H9 (cell line): ENCODE results near the gene GREB1L. TPM values are rescaled to one million over a fixed set of nuclear protein-coding genes. Genes with fewer than 3 reads are reported as not detected.

Source experiments
- DNase-seq: peaks from one replicate; pipeline ENCODE4 v3.0.0-alpha.2; 2017
- H2AFZ ChIP-seq: one replicate; pipeline ENCODE4 v1.6.1; 2013; ENCODE audit warnings: mild to moderate bottlenecking, low read length, control low read depth, moderate library complexity
- H2AK5ac ChIP-seq: 2 replicates; pipeline ENCODE4 v1.6.1; 2013; ENCODE audit warnings: low read length, control low read depth, mixed read lengths; ENCODE audit not compliant: insufficient read length
- H2BK120ac ChIP-seq: one replicate; pipeline ENCODE4 v1.6.1; 2013; ENCODE audit warnings: low read depth, mild to moderate bottlenecking, low read length, control low read depth, inconsistent platforms; ENCODE audit not compliant: poor library complexity, severe bottlenecking
- H2BK12ac ChIP-seq: 2 replicates; pipeline ENCODE4 v1.6.1; 2013; ENCODE audit warnings: low read length, control low read depth, mixed read lengths, low read depth; ENCODE audit not compliant: insufficient read length
- H2BK15ac ChIP-seq: 2 replicates; pipeline ENCODE4 v1.6.1; 2013; ENCODE audit warnings: low read depth, low read length, control low read depth
- H2BK20ac ChIP-seq: one replicate; pipeline ENCODE4 v1.6.1; 2013; ENCODE audit warnings: low read depth, mild to moderate bottlenecking, low read length, control low read depth, inconsistent platforms; ENCODE audit not compliant: poor library complexity, severe bottlenecking
- H2BK5ac ChIP-seq: 2 replicates; pipeline ENCODE4 v1.6.1; 2013; ENCODE audit warnings: low read length, control low read depth, mixed read lengths; ENCODE audit not compliant: insufficient read length
- H3K14ac ChIP-seq: 2 replicates; pipeline ENCODE4 v1.6.1; 2013; ENCODE audit warnings: low read length, control low read depth; ENCODE audit not compliant: insufficient read depth
- H3K18ac ChIP-seq: 2 replicates; pipeline ENCODE4 v1.6.1; 2013; ENCODE audit warnings: low read depth, mild to moderate bottlenecking, mixed read lengths, low read length, control low read depth; ENCODE audit not compliant: insufficient read length
- H3K23ac ChIP-seq: 2 replicates; pipeline ENCODE4 v1.6.1; 2013; ENCODE audit warnings: low read length, control low read depth, mixed read lengths, low read depth; ENCODE audit not compliant: insufficient read length
- H3K23me2 ChIP-seq: 2 replicates; pipeline ENCODE4 v1.6.1; 2013; ENCODE audit warnings: low read depth, mild to moderate bottlenecking, mixed read lengths, low read length, control low read depth; ENCODE audit not compliant: insufficient read length, poor library complexity, severe bottlenecking
- H3K27ac ChIP-seq: 2 replicates; pipeline ENCODE4 v1.5.1; 2013; ENCODE audit warnings: low read length, control low read depth, mixed read lengths, low read depth; ENCODE audit not compliant: insufficient read length
- H3K27me3 ChIP-seq: 2 replicates; pipeline ENCODE4 v1.6.1; 2013; ENCODE audit warnings: low read length, control low read depth, inconsistent platforms; ENCODE audit not compliant: insufficient read depth
- H3K4ac ChIP-seq: 2 replicates; pipeline ENCODE4 v1.6.1; 2013; ENCODE audit warnings: low read depth, mild to moderate bottlenecking, control low read depth, inconsistent platforms, low read length, moderate library complexity
- H3K4me1 ChIP-seq: 2 replicates; pipeline ENCODE4 v1.6.1; 2013; ENCODE audit warnings: low read length, control low read depth, inconsistent platforms; ENCODE audit not compliant: insufficient read depth
- H3K4me2 ChIP-seq: 2 replicates; pipeline ENCODE4 v1.6.1; 2013; ENCODE audit warnings: low read length, control low read depth, mixed read lengths; ENCODE audit not compliant: insufficient read length, insufficient read depth
- H3K56ac ChIP-seq: 2 replicates; pipeline ENCODE4 v1.6.1; 2013; ENCODE audit warnings: low read depth, mild to moderate bottlenecking, mixed read lengths, low read length, control low read depth; ENCODE audit not compliant: insufficient read length
- H3K79me1 ChIP-seq: 2 replicates; pipeline ENCODE4 v1.6.1; 2013; ENCODE audit warnings: low read depth, mild to moderate bottlenecking, moderate library complexity, low read length, control low read depth, inconsistent platforms; ENCODE audit not compliant: insufficient read depth, poor library complexity, severe bottlenecking
- H3K79me2 ChIP-seq: 2 replicates; pipeline ENCODE4 v1.6.1; 2013; ENCODE audit warnings: low read length, control low read depth, inconsistent platforms; ENCODE audit not compliant: insufficient read depth
- H3K9ac ChIP-seq: 2 replicates; pipeline ENCODE4 v1.6.1; 2013; ENCODE audit warnings: low read length, control low read depth, mixed read lengths; ENCODE audit not compliant: insufficient read length; ENCODE audit errors: extremely low read depth
- H3K9me3 ChIP-seq: one replicate; pipeline ENCODE4 v1.6.1; 2013; ENCODE audit warnings: low read depth, low read length, inconsistent platforms; ENCODE audit not compliant: control insufficient read depth
- H3T11ph ChIP-seq: one replicate; pipeline ENCODE4 v1.6.1; 2013; ENCODE audit warnings: mild to moderate bottlenecking, low read length, control low read depth, inconsistent platforms
- H4K20me1 ChIP-seq: one replicate; pipeline ENCODE4 v1.6.1; 2013; ENCODE audit not compliant: control insufficient read depth, insufficient read length, insufficient read depth
- H4K5ac ChIP-seq: 2 replicates; pipeline ENCODE4 v1.6.1; 2013; ENCODE audit warnings: low read depth, mild to moderate bottlenecking, mixed read lengths, low read length, control low read depth; ENCODE audit not compliant: insufficient read length
- H4K8ac ChIP-seq: replicated peaks from 2 replicates; pipeline ENCODE4 v1.6.1; 2013; ENCODE audit warnings: low read length, control low read depth, mixed read lengths, low read depth; ENCODE audit not compliant: insufficient read length
- H4K91ac ChIP-seq: 2 replicates; pipeline ENCODE4 v1.6.1; 2013; ENCODE audit warnings: low read depth, mild to moderate bottlenecking, moderate library complexity, mixed read lengths, low read length, control low read depth; ENCODE audit not compliant: insufficient read length
- H3K27ac Mint-ChIP-seq, 3 experiments: 2 replicates in 2 of 3; 3 replicates in 1 of 3; pipeline ENCODE4 v1.8.0; 2020 to 2021; ENCODE audit warnings: mixed read lengths in 3 of 3, mild to moderate bottlenecking in 1 of 3, moderate library complexity in 1 of 3
- H3K27me3 Mint-ChIP-seq: 2 replicates; pipeline ENCODE4 v1.8.0; 2021; ENCODE audit warnings: low read depth, mild to moderate bottlenecking, moderate library complexity, mixed read lengths
- H3K36me3 Mint-ChIP-seq, 3 experiments: 2 replicates in 2 of 3; 3 replicates in 1 of 3; pipeline ENCODE4 v1.8.0; 2020 to 2021; ENCODE audit warnings: low read depth in 3 of 3, mixed read lengths in 3 of 3; ENCODE audit not compliant: insufficient read depth in 1 of 3
- H3K4me1 Mint-ChIP-seq, 2 experiments: 2 replicates each; pipeline ENCODE4 v1.8.0; 2020; ENCODE audit warnings: mixed read lengths in 2 of 2
- H3K4me3 Mint-ChIP-seq, 2 experiments: 2 replicates in 1 of 2; 3 replicates in 1 of 2; pipeline ENCODE4 v1.8.0; 2020 to 2021; ENCODE audit warnings: mild to moderate bottlenecking in 2 of 2, mixed read lengths in 2 of 2, moderate library complexity in 1 of 2
- H3K9me3 Mint-ChIP-seq, 2 experiments: 2 replicates in 1 of 2; 3 replicates in 1 of 2; pipeline ENCODE4 v1.8.0; 2020; ENCODE audit warnings: mild to moderate bottlenecking in 2 of 2, mixed read lengths in 2 of 2, moderate library complexity in 1 of 2
- CTCF ChIP-seq: fragments of 200-600 bp; sonication (generic); conservative IDR thresholded peaks from 3 replicates; pipeline ENCODE4 v1.8.0; 2021; ENCODE audit warnings: antibody characterized with exemption, mild to moderate bottlenecking
- WGBS: extraction: QIAGEN DNeasy Blood & Tissue Kit; methylation state at CpG from one replicate; pipeline ENCODE4 v1.1.7; 2013; ENCODE audit warnings: missing lambda C conversion rate, low lambda C conversion rate, mixed read lengths; ENCODE audit not compliant: insufficient read length; ENCODE audit errors: extremely low coverage; 5-methylcytosine and 5-hydroxymethylcytosine counted together
- total RNA-seq: library from RNA; stranded (reverse); gene quantifications from 2 replicates; pipeline ENCODE4 v1.2.1, GENCODE V29; 2021

The GREB1L gene
- total RNA-seq, 1 experiment from 2014 or later, result 2.7 TPM

- TF ChIP-seq CTCF, result no peak
- H3K9ac ChIP-seq, result no peak overlapping the region
- H4K91ac ChIP-seq, result no peak overlapping the region
- no peak overlapping the region for H4K5ac ChIP-seq
- H3K4me1 Mint-ChIP-seq, result peaks cover 8 to 13% of the 10 kb centered on the region in 2 experiments
- no peak overlapping the region for H2AK5ac ChIP-seq
- no peaks in the 10 kb centered on the region; the same call in 1 of the 2 replicates for H3K27me3 ChIP-seq
- H3K79me2 ChIP-seq, result no peaks in the 10 kb centered on the region
- H3T11ph ChIP-seq, result no peak overlapping the region
- H3K4me1 ChIP-seq, result no peaks in the 10 kb centered on the region
- no peak overlapping the region; a peak in 1 of 7 replicates for H3K27ac Mint-ChIP-seq
- no peak overlapping the region for H2AFZ ChIP-seq
- no peaks in the 10 kb centered on the region for H3K79me1 ChIP-seq
- peaks cover 0 to 9% (median 0%) of the 10 kb centered on the region in 3 experiments; a peak in 4 of 7 replicates for H3K36me3 Mint-ChIP-seq
- no peak overlapping the region for H3K27ac ChIP-seq
- no CpG with 5 or more reads among the region's 7 CpGs for WGBS
- H2BK15ac ChIP-seq, result no peak overlapping the region
- no peaks in the 10 kb centered on the region for H4K20me1 ChIP-seq
- no peaks in the 10 kb centered on the region for H3K23me2 ChIP-seq
- H3K4me2 ChIP-seq, result no peak overlapping the region
- H2BK20ac ChIP-seq, result no peak overlapping the region
- H3K56ac ChIP-seq, result no peak overlapping the region
- H4K8ac ChIP-seq, result no peak overlapping the region
- H3K9me3 Mint-ChIP-seq, result no peaks in the 10 kb centered on the region
- H3K9me3 ChIP-seq, result no peaks in the 10 kb centered on the region
- H3K14ac ChIP-seq, result no peak overlapping the region
- no peak overlapping the region for H3K18ac ChIP-seq
- no peak for DNase-seq
- H2BK120ac ChIP-seq, result no peak overlapping the region
- H3K23ac ChIP-seq, result no peak overlapping the region
- no peak overlapping the region for H2BK12ac ChIP-seq
- no peak overlapping the region for H3K4ac ChIP-seq
- H2BK5ac ChIP-seq, result no peak overlapping the region
- no peak overlapping the region for H3K4me3 Mint-ChIP-seq
- no peaks in the 10 kb centered on the region for H3K27me3 Mint-ChIP-seq
Measured at GRCh38 chr18:21502661-21503060, 260.6 kb downstream of the GREB1L start.
